Stimulated activated naive CD8-positive, alpha-beta T cell treated with anti-CD3 and anti-CD28 coated beads, Interleukin-15, Interleukin-2, amounts not matched to agents 100 ng/mL and 50 ng/mL, for 24 hours (primary cell): Measurements from ENCODE around the gene OLIG2.

Experiments used
- H3K27ac Mint-ChIP-seq: one replicate; pipeline ENCODE4 v1.8.0; 2021; ENCODE audit warnings: mild to moderate bottlenecking, mixed read lengths
- H3K27me3 Mint-ChIP-seq: one replicate; pipeline ENCODE4 v1.8.0; 2021; ENCODE audit warnings: mixed read lengths
- H3K36me3 Mint-ChIP-seq: one replicate; pipeline ENCODE4 v1.8.0; 2021; ENCODE audit warnings: low read depth, mixed read lengths
- H3K4me1 Mint-ChIP-seq: one replicate; pipeline ENCODE4 v1.8.0; 2021; ENCODE audit warnings: low read depth, mixed read lengths
- H3K4me3 Mint-ChIP-seq: one replicate; pipeline ENCODE4 v1.8.0; 2021; ENCODE audit warnings: mild to moderate bottlenecking, mixed read lengths
- H3K9me3 Mint-ChIP-seq: one replicate; pipeline ENCODE4 v1.8.0; 2021; ENCODE audit warnings: mixed read lengths

The OLIG2 gene

GRCh38 chr21:33025106-33025488, 638 bp upstream of the OLIG2 start:
- no peak overlapping the region for H3K4me3 Mint-ChIP-seq
- no peak overlapping the region for H3K27ac Mint-ChIP-seq
- H3K27me3 Mint-ChIP-seq = peaks cover 82% of the 10 kb centered on the region
- no peaks in the 10 kb centered on the region for H3K36me3 Mint-ChIP-seq
- peaks cover 58% of the 10 kb centered on the region for H3K4me1 Mint-ChIP-seq
- H3K9me3 Mint-ChIP-seq = no peaks in the 10 kb centered on the region

- Mint-ChIP-seq H3K36me3 (no peaks in the 10 kb centered on the region), H3K27me3 (peaks cover 81% of the 10 kb centered on the region), H3K4me3 (peak overlapping the region; percentile 39), H3K27ac (no peak overlapping the region), H3K9me3 (no peaks in the 10 kb centered on the region), H3K4me1 (peaks cover 52% of the 10 kb centered on the region)
These were observed 716 bp downstream of the OLIG2 start for GRCh38 chr21:33026443-33026858.

GRCh38 chr21:33026878-33027400, 1.2 kb downstream of the OLIG2 start:
- no peaks in the 10 kb centered on the region for H3K36me3 Mint-ChIP-seq
- H3K4me1 Mint-ChIP-seq = peaks cover 52% of the 10 kb centered on the region
- peak overlapping the region; percentile 39 for H3K4me3 Mint-ChIP-seq
- H3K9me3 Mint-ChIP-seq = no peaks in the 10 kb centered on the region
- H3K27ac Mint-ChIP-seq = no peak overlapping the region
- H3K27me3 Mint-ChIP-seq = peaks cover 80% of the 10 kb centered on the region

- Mint-ChIP-seq H3K36me3 (no peaks in the 10 kb centered on the region), H3K9me3 (no peaks in the 10 kb centered on the region), H3K27me3 (peaks cover 80% of the 10 kb centered on the region), H3K27ac (no peak overlapping the region), H3K4me3 (no peak overlapping the region), H3K4me1 (peaks cover 46% of the 10 kb centered on the region)
These were observed 1.9 kb downstream of the OLIG2 start for GRCh38 chr21:33027401-33028286.

GRCh38 chr21:33028287-33028670, 2.5 kb downstream of the OLIG2 start:
- H3K27ac Mint-ChIP-seq = peak overlapping the region; percentile 58
- no peaks in the 10 kb centered on the region for H3K9me3 Mint-ChIP-seq
- H3K4me3 Mint-ChIP-seq = no peak overlapping the region
- H3K36me3 Mint-ChIP-seq = no peaks in the 10 kb centered on the region
- H3K4me1 Mint-ChIP-seq = peaks cover 44% of the 10 kb centered on the region
- H3K27me3 Mint-ChIP-seq = peaks cover 79% of the 10 kb centered on the region

GRCh38 chr21:33028773-33029384, 3.1 kb downstream of the OLIG2 start:
- H3K27me3 Mint-ChIP-seq = peaks cover 75% of the 10 kb centered on the region
- H3K4me1 Mint-ChIP-seq = peaks cover 43% of the 10 kb centered on the region
- no peaks in the 10 kb centered on the region for H3K9me3 Mint-ChIP-seq
- no peaks in the 10 kb centered on the region for H3K36me3 Mint-ChIP-seq
- peak overlapping the region; percentile 58 for H3K4me3 Mint-ChIP-seq
- H3K27ac Mint-ChIP-seq = peak overlapping the region; percentile 16

- Mint-ChIP-seq H3K9me3 (no peaks in the 10 kb centered on the region), H3K27me3 (peaks cover 72% of the 10 kb centered on the region), H3K27ac (no peak overlapping the region), H3K36me3 (no peaks in the 10 kb centered on the region), H3K4me1 (peaks cover 38% of the 10 kb centered on the region), H3K4me3 (peak overlapping the region; percentile 58)
These were observed 3.7 kb downstream of the OLIG2 start for GRCh38 chr21:33029385-33029921.

- Mint-ChIP-seq H3K4me3 (no peak overlapping the region), H3K27ac (no peak overlapping the region), H3K9me3 (no peaks in the 10 kb centered on the region), H3K4me1 (peaks cover 36% of the 10 kb centered on the region), H3K27me3 (peaks cover 66% of the 10 kb centered on the region), H3K36me3 (no peaks in the 10 kb centered on the region)
These were observed 4.3 kb downstream of the OLIG2 start for GRCh38 chr21:33029975-33030461.

- Mint-ChIP-seq H3K4me1 (peaks cover 33% of the 10 kb centered on the region), H3K9me3 (no peaks in the 10 kb centered on the region), H3K4me3 (no peak overlapping the region), H3K27me3 (peaks cover 63% of the 10 kb centered on the region), H3K27ac (no peak overlapping the region), H3K36me3 (no peaks in the 10 kb centered on the region)
These were observed 4.9 kb downstream of the OLIG2 start for GRCh38 chr21:33030633-33031032.

- peaks cover 28% of the 10 kb centered on the region for H3K4me1 Mint-ChIP-seq
- no peak overlapping the region for H3K27ac Mint-ChIP-seq
- no peaks in the 10 kb centered on the region for H3K36me3 Mint-ChIP-seq
- H3K27me3 Mint-ChIP-seq = peaks cover 56% of the 10 kb centered on the region
- no peak overlapping the region for H3K4me3 Mint-ChIP-seq
- no peaks in the 10 kb centered on the region for H3K9me3 Mint-ChIP-seq
These were observed 5.6 kb downstream of the OLIG2 start for GRCh38 chr21:33031152-33031911.

- no peak overlapping the region for H3K27ac Mint-ChIP-seq
- peaks cover 49% of the 10 kb centered on the region for H3K27me3 Mint-ChIP-seq
These were observed 6.8 kb downstream of the OLIG2 start for GRCh38 chr21:33032434-33033047.

GRCh38 chr21:33033094-33033951, 7.6 kb downstream of the OLIG2 start:
- peaks cover 23% of the 10 kb centered on the region for H3K4me1 Mint-ChIP-seq
- no peaks in the 10 kb centered on the region for H3K36me3 Mint-ChIP-seq
- no peak overlapping the region for H3K4me3 Mint-ChIP-seq
- no peak overlapping the region for H3K27ac Mint-ChIP-seq
- no peaks in the 10 kb centered on the region for H3K9me3 Mint-ChIP-seq
- H3K27me3 Mint-ChIP-seq = peaks cover 50% of the 10 kb centered on the region

More at GRCh38 chr21:33032434-33033047, 6.8 kb downstream of the OLIG2 start:
- peaks cover 27% of the 10 kb centered on the region for H3K4me1 Mint-ChIP-seq
- H3K36me3 Mint-ChIP-seq = no peaks in the 10 kb centered on the region
- no peak overlapping the region for H3K4me3 Mint-ChIP-seq
- no peaks in the 10 kb centered on the region for H3K9me3 Mint-ChIP-seq

- H3K4me1 Mint-ChIP-seq = peaks cover 16% of the 10 kb centered on the region
- H3K9me3 Mint-ChIP-seq = no peaks in the 10 kb centered on the region
- H3K27ac Mint-ChIP-seq = no peak overlapping the region
- peaks cover 48% of the 10 kb centered on the region for H3K27me3 Mint-ChIP-seq
- H3K4me3 Mint-ChIP-seq = no peak overlapping the region
- no peaks in the 10 kb centered on the region for H3K36me3 Mint-ChIP-seq
These were observed 8.3 kb downstream of the OLIG2 start for GRCh38 chr21:33033961-33034413.
